GM12892 (cell line): Measurements from ENCODE around the gene FAM200A.

Source experiments
- POLR2A ChIP-seq: IDR thresholded peaks from 2 replicates; pipeline ENCODE4 v1.6.1; 2011; ENCODE audit warnings: low read depth, low read length, control low read depth
- POLR2AphosphoS5 ChIP-seq: IDR thresholded peaks from 2 replicates; pipeline ENCODE4 v1.6.1; 2011; ENCODE audit warnings: low read depth, low read length, control low read depth

- TF ChIP-seq POLR2AphosphoS5 (no peak), POLR2A (no peak)
These were observed 10.7 kb downstream of the FAM200A start for GRCh38 chr7:99541212-99541611.
